ENCODE measurements around the gene MYH15.

Gene MYH15

DNA sequence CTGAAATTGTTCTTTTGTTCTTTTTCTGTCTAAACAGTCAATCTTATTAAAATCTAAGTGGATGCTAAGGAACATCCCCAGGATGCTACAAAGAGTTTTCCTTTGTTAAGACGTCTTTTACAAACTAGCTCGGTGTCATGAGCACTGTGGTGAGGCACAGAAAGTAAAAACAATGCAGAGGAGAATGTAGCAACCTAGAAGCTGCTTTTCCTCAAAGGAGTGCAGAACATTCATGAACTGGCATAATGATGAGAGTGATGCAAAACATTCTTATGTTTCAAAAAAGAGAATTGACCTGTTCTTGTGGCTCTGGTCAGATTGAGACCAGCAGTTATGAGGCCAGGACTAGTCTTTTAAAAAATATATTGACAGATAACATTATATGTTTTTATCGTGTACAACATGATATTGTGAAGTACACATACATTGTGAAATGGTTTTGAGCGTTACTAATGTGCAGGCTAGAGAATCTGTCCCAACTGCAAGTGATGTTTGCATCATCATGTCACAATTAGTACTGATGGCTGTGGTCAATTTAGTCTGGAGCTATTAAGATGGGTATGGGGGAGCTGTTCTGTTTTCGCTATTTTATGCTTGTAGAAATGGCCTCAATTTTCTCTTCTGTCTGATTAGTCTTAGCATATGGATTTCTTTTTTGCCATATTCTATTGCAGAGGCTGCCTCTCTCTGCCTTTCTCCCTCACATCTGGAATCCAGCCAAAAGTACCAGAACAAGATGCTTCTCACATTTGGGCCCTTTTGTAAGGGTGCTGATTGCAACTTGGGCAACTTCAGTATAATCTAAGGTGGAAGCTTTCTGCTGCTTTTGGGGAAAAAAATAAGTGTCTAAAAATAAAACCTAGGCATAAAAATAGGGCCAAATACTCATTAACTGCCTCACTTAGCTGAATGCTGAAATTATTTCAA, 163.8 kb downstream of the MYH15 start:
- in situ Hi-C loops (cut with MboI; ENCODE audit: low sequenced_read_pairs) = no loop called here

DNA sequence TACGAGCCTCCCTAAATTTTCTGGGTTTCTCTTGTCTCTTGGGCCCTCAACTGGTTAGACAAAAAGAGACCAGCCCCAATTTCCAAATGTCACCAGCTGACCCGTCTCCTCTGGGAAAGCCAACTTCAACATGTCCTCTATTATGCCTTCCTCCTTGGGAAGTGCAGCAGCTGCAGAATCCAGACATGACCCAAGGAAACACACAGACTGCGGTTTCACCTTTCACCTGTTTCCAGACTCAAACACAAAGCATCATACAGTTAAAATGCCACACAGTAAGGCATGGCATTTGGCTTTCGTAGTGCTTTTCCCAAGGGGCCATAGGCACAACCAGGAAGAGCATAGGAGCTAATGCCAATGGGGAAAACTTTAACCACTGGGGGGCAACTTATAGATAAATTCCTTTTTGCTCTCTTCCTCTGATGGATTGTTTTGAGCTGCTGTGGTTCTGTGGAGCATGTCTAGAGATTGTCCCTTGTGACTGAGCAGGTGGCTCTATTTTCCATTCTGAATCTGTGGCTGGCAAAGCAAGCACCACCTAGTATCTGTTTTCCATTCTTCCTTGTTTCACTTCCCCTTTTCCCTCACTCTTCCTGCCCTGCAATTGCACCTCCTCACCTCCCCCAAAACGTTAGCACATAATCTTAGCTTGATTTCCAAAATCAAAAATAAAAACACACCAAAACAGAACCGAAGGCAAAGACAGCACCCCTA, 164.7 kb downstream of the MYH15 start:
- in situ Hi-C loops (cut with MboI; ENCODE audit: low sequenced_read_pairs) = no loop called here

DNA sequence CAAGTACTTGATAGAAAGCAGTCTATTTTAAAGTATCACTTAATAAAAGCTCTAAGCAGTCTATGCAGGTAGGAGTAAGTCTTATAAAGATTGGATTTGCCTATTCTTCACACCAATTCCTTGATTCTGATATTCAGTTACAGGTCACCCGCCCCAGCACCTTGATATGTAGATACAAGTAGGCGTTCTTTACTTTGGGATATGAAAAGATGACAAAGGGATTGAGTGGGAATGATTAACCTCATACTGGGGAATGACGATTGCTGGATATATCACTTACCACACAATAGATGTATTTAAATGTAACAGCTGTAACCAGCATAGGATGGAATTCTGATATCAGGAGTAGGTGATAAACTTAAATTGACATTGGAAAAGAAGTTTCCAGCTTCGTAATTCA, 166.9 kb downstream of the MYH15 start:
- in situ Hi-C loops (cut with MboI; ENCODE audit: low sequenced_read_pairs) = no loop called here

DNA sequence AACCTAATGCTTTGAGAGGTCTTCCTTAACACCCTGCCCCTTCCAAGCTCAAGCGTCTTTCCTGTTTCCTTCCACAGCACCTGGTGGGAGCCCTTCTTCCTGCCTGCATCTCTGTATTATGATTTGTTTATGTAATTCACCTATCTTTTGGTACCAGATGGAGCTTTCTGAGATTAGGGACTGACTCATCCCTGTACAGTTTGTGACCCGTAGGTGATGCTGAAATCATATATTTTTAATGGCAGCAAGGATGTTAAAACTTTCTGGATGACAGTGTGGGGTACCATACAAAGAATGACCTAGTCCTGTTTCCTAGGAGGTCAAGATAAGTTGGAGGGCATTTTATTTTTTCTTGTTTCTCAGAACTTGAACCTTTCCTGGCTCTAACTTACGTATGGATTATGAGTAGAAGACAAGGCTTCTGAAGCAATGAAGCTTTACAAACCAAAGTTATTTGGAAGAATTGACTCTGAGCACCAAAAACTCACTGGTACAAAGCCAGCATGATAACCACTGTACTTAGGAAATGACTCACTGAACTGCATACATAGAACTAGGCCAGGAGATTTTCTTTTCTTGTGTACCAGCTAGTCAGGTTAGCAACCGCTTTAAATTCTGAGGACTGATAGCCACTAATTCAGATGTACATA, 167.4 kb downstream of the MYH15 start:
- in situ Hi-C loops (cut with MboI; ENCODE audit: low sequenced_read_pairs) = no loop called here

DNA sequence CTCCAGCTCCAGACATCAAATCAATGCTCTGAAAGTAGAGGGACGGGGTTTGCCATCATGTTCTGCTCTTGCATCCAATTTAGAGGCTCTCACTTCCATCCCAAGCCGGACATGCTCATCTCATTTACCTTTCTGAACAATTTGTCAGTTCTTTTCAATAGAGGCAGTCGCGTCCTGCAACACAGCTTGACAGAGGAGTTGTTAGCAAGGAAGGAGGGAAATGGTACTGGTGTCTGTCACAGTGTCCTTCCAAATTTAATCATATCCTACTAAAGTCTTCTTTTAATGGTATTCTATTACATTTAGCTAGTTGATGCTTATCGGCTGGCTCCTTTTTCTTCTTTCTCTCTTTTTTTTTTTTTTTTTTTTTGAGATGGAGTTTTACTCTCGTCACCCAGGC, 168.5 kb downstream of the MYH15 start:
- in situ Hi-C loops (cut with MboI; ENCODE audit: low sequenced_read_pairs) = no loop called here

- in situ Hi-C loops (cut with MboI; ENCODE audit: low sequenced_read_pairs) = no loop called here
These were observed 171.4 kb downstream of the MYH15 start for GRCh38 chr3:108338901-108339545.

DNA sequence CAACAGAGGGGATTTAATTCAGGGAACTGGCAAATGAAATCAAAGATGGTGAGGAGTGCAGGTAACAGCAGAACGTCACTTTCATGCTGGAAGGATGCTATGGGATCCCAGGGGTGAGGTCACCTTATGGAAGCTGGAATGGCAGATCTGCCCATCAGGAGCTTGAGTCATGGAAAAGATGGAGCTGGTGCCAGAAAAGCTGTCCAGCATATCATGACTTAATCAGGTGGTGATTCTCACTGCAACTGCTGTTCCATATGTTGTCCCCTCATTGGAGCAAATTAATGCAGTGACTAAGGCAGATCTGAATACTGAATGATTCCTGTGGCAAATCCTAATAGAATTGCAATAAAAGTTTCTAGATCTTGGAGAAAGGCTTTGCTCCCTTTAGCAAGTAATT, 175.7 kb downstream of the MYH15 start:
- in situ Hi-C loops (cut with MboI; ENCODE audit: low sequenced_read_pairs) = no loop called here

- in situ Hi-C loops (cut with MboI; ENCODE audit: low sequenced_read_pairs) = no loop called here
These were observed 176.4 kb downstream of the MYH15 start for GRCh38 chr3:108333961-108334360.

DNA sequence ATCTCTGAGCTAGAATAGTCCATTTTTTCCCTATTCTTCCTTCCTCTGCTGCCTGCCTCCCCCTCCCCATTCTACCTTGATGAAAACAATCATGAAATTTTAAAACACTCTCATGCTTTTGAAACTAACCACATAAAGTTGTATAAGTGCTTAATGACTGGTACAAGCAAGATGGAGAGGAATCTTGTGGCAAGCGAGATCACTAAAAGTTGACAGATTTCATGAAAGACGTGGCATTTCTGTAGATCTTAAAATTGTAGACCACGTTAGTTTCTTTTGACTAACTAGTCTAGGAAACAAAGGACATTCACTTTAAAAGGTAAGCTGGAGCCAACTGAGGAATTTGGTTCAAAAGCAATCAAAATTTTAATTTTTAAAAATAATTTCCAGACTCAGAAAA, 178.6 kb downstream of the MYH15 start:
- in situ Hi-C loops (cut with MboI; ENCODE audit: low sequenced_read_pairs) = no loop called here
